ENCODE data around the gene SYNDIG1. TPM values are rescaled to one million over a fixed set of nuclear protein-coding genes. Genes with fewer than 3 reads are reported as not detected.

SYNDIG1 gene
- polyA plus RNA-seq, 1 of the 3 experiments (the other 2 are of a cell fraction) = not detected

- CTCF ChIA-PET = no interaction called here
- H3K79me2 ChIP-seq (ENCODE audit: insufficient read depth) = no peaks in the 10 kb centered on the region
Measured at GRCh38 chr20:24480509-24480908, 11.1 kb downstream of the SYNDIG1 start.

GRCh38 chr20:24481173-24481572 lies 11.7 kb downstream of the SYNDIG1 start:
- Histone ChIP-seq H3K4me3 (ENCODE audit: low read depth in 2 of 2, low read length in 1 of 2) (no peak overlapping the region), H4K20me1 (ENCODE audit: insufficient read depth) (no peaks in the 10 kb centered on the region), H3K9me2 (no peaks in the 10 kb centered on the region), H3K9ac (no peak overlapping the region), H2AFZ (ENCODE audit: low read depth) (no peak overlapping the region), H3K27ac (ENCODE audit: low read depth in 2 of 2, low read length in 1 of 2) (no peak overlapping the region), H3K4me1 (ENCODE audit: control insufficient read depth in 1 of 2, insufficient read depth in 2 of 2, low read depth in 1 of 2, low read length in 1 of 2) (no peaks in the 10 kb centered on the region), H3K36me3 (replicated peaks in 1 of 2; ENCODE audit: control insufficient read depth in 1 of 2, insufficient read depth in 2 of 2, low read length in 1 of 2) (no peaks in the 10 kb centered on the region), H3K27me3 (ENCODE audit: insufficient read depth) (no peaks in the 10 kb centered on the region), H3K4me2 (no peak overlapping the region), H3F3A (replicated peaks; ENCODE audit: insufficient read depth) (no peaks in the 10 kb centered on the region), H3K79me2 (ENCODE audit: insufficient read depth) (no peaks in the 10 kb centered on the region), H3K9me3 (no peaks in the 10 kb centered on the region)
- ChIA-PET POLR2A (no interaction called here), CTCF (interaction anchor here (0.9 kb wide), 1 partner anchor 16 kb away, joined by 3 read pairs; no protein-coding TSS in a partner anchor)
- 46% methylated on average over 7 of the region's 7 CpGs for WGBS (ENCODE audit: low lambda C conversion rate)
- no peak for DNase-seq
- no peak for TF ChIP-seq USF1 (IDR thresholded peaks at IDR 0.05; ENCODE audit: borderline replicate concordance, low read depth)
- TF ChIP-seq EZH2phosphoT487 (IDR thresholded peaks at IDR 0.05; ENCODE audit: borderline replicate concordance, low read depth) = no peak
- TF ChIP-seq REST (IDR thresholded peaks at IDR 0.05; ENCODE audit: low read depth, low read length) = no peak
- TF ChIP-seq POLR2AphosphoS5 (IDR thresholded peaks at IDR 0.05; ENCODE audit: low read depth, low read length) = no peak
- TF ChIP-seq FOXJ3 (CRISPR knock-in tag; IDR thresholded peaks at IDR 0.05) = no peak
- no peak for TF ChIP-seq GABPA (IDR thresholded peaks at IDR 0.05; ENCODE audit: low read depth)
- no peak for TF ChIP-seq SIN3A (IDR thresholded peaks at IDR 0.05; ENCODE audit: borderline replicate concordance, low read depth, low read length)
- no peak for TF ChIP-seq YY1 (IDR thresholded peaks at IDR 0.05; ENCODE audit: low read depth)
- no peak for TF ChIP-seq NFIC (IDR thresholded peaks at IDR 0.05; ENCODE audit: borderline replicate concordance)
- no peak for TF ChIP-seq NRF1 (IDR thresholded peaks at IDR 0.05; ENCODE audit: low read depth, low read length)
- TF ChIP-seq, protein P1, sequence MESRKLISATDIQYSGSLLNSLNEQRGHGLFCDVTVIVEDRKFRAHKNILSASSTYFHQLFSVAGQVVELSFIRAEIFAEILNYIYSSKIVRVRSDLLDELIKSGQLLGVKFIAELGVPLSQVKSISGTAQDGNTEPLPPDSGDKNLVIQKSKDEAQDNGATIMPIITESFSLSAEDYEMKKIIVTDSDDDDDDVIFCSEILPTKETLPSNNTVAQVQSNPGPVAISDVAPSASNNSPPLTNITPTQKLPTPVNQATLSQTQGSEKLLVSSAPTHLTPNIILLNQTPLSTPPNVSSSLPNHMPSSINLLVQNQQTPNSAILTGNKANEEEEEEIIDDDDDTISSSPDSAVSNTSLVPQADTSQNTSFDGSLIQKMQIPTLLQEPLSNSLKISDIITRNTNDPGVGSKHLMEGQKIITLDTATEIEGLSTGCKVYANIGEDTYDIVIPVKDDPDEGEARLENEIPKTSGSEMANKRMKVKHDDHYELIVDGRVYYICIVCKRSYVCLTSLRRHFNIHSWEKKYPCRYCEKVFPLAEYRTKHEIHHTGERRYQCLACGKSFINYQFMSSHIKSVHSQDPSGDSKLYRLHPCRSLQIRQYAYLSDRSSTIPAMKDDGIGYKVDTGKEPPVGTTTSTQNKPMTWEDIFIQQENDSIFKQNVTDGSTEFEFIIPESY (IDR thresholded peaks at IDR 0.05; ENCODE audit: borderline replicate concordance, low read depth) = no peak
- no peak for TF ChIP-seq ELF1 (IDR thresholded peaks at IDR 0.05)
- no peak for TF ChIP-seq USF2 (IDR thresholded peaks at IDR 0.05; ENCODE audit: borderline replicate concordance, low read depth, low read length)
- TF ChIP-seq RCOR1 (IDR thresholded peaks at IDR 0.05; ENCODE audit: low read length) = no peak
- no peak for TF ChIP-seq IRF3 (IDR thresholded peaks at IDR 0.05; ENCODE audit: low read depth, low read length)
- TF ChIP-seq, protein P2, sequence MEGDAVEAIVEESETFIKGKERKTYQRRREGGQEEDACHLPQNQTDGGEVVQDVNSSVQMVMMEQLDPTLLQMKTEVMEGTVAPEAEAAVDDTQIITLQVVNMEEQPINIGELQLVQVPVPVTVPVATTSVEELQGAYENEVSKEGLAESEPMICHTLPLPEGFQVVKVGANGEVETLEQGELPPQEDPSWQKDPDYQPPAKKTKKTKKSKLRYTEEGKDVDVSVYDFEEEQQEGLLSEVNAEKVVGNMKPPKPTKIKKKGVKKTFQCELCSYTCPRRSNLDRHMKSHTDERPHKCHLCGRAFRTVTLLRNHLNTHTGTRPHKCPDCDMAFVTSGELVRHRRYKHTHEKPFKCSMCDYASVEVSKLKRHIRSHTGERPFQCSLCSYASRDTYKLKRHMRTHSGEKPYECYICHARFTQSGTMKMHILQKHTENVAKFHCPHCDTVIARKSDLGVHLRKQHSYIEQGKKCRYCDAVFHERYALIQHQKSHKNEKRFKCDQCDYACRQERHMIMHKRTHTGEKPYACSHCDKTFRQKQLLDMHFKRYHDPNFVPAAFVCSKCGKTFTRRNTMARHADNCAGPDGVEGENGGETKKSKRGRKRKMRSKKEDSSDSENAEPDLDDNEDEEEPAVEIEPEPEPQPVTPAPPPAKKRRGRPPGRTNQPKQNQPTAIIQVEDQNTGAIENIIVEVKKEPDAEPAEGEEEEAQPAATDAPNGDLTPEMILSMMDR (IDR thresholded peaks at IDR 0.05) = no peak

More at GRCh38 chr20:24480509-24480908, 11.1 kb downstream of the SYNDIG1 start:
- Histone ChIP-seq H4K20me1 (ENCODE audit: insufficient read depth) (no peaks in the 10 kb centered on the region), H3K9ac (no peak overlapping the region), H2AFZ (ENCODE audit: low read depth) (no peak overlapping the region), H3K4me3 (ENCODE audit: low read depth in 2 of 2, low read length in 1 of 2) (no peak overlapping the region), H3K4me2 (no peak overlapping the region), H3F3A (replicated peaks; ENCODE audit: insufficient read depth) (no peaks in the 10 kb centered on the region), H3K27ac (ENCODE audit: low read depth in 2 of 2, low read length in 1 of 2) (no peak overlapping the region), H3K36me3 (replicated peaks in 1 of 2; ENCODE audit: control insufficient read depth in 1 of 2, insufficient read depth in 2 of 2, low read length in 1 of 2) (no peaks in the 10 kb centered on the region), H3K27me3 (ENCODE audit: insufficient read depth) (no peaks in the 10 kb centered on the region), H3K9me2 (no peaks in the 10 kb centered on the region), H3K9me3 (no peaks in the 10 kb centered on the region), H3K4me1 (ENCODE audit: control insufficient read depth in 1 of 2, insufficient read depth in 2 of 2, low read depth in 1 of 2, low read length in 1 of 2) (no peaks in the 10 kb centered on the region)
- no peak for TF ChIP-seq RXRA (IDR thresholded peaks at IDR 0.05; ENCODE audit: borderline replicate concordance, low read depth)
- peak; percentile 14; the same call in 1 of the 2 replicates for TF ChIP-seq GATA2 (CRISPR knock-in tag; IDR thresholded peaks at IDR 0.05)
- 10% methylated on average over 4 of the region's 4 CpGs for WGBS (ENCODE audit: low lambda C conversion rate)
- POLR2A ChIA-PET = no interaction called here
- DNase-seq = no peak

Measured in SK-N-SH (cell line).